NCI-H187 treated with DMSO at 0.1 percent for 48 hours (cell line): ENCODE data around the gene KCNH3.

ENCODE experiments used
- DNase-seq: peaks from one replicate; lab custom pipeline; 2025; lab: John Stamatoyannopoulos, UW

The KCNH3 gene

GRCh38 chr12:49547090-49547690 is 8.4 kb downstream of the KCNH3 start:
- no peak for DNase-seq

GRCh38 chr12:49548481-49548821 is 9.6 kb downstream of the KCNH3 start:
- DNase-seq: no peak

- no peak for DNase-seq
These were observed 10.2 kb downstream of the KCNH3 start for GRCh38 chr12:49548822-49549648.

GRCh38 chr12:49549735-49550692 is 11.2 kb downstream of the KCNH3 start:
- DNase-seq: peak; percentile 40

GRCh38 chr12:49550693-49551252 is 11.9 kb downstream of the KCNH3 start:
- no peak for DNase-seq

GRCh38 chr12:49552014-49552413 is 13.2 kb downstream of the KCNH3 start:
- DNase-seq: no peak

- DNase-seq: no peak
These were observed 13.6 kb downstream of the KCNH3 start for GRCh38 chr12:49552425-49552824.

- no peak for DNase-seq
These were observed 14.1 kb downstream of the KCNH3 start for GRCh38 chr12:49552899-49553298.

- DNase-seq: no peak
These were observed 14.8 kb downstream of the KCNH3 start for GRCh38 chr12:49553512-49554088.

GRCh38 chr12:49554266-49554665 is 15.4 kb downstream of the KCNH3 start:
- no peak for DNase-seq

GRCh38 chr12:49555631-49556390 is 17.0 kb downstream of the KCNH3 start:
- no peak for DNase-seq

GRCh38 chr12:49556391-49557186 is 17.8 kb downstream of the KCNH3 start:
- DNase-seq: no peak

- DNase-seq: no peak
These were observed 18.5 kb downstream of the KCNH3 start for GRCh38 chr12:49557187-49557916.

GRCh38 chr12:49557917-49558215 is 19.0 kb downstream of the KCNH3 start:
- DNase-seq: no peak

GRCh38 chr12:49558526-49558925 is 19.7 kb downstream of the KCNH3 start:
- no peak for DNase-seq

- DNase-seq: no peak
These were observed 20.3 kb downstream of the KCNH3 start for GRCh38 chr12:49559011-49559675.

GRCh38 chr12:49560695-49561094 is 21.9 kb downstream of the KCNH3 start:
- no peak for DNase-seq

GRCh38 chr12:49562233-49562632 is 23.4 kb downstream of the KCNH3 start:
- DNase-seq: no peak

GRCh38 chr12:49562831-49563230 is 24.0 kb downstream of the KCNH3 start:
- no peak for DNase-seq
